Common myeloid progenitor, CD34-positive (primary cell): ENCODE results near the gene MOCOS.

Source experiments
- CTCF ChIA-PET: fragments of 350-600 bp; sonication (Branson Sonifier 250); formaldehyde crosslinking; loops from one replicate; lab custom pipeline; 2021; ENCODE audit warnings: antibody characterized with exemption; lab: Charles Lee
- POLR2A ChIA-PET: fragments of 350-600 bp; sonication (Branson Sonifier 250); formaldehyde crosslinking; loops from one replicate; lab custom pipeline; 2021; ENCODE audit warnings: antibody characterized with exemption; lab: Charles Lee
- DNase-seq, 3 donors: peaks; one replicate each; pipeline versions ENCODE4 v3.0.0 to v3.0.0-alpha.2; 2013
- H3K27ac ChIP-seq, 2 experiments: 1 replicate in 1 of 2; 2 replicates in 1 of 2; pipeline ENCODE4 v1.7.0; 2013; ENCODE audit warnings: inconsistent platforms in 2 of 2, low read length in 2 of 2, mild to moderate bottlenecking in 2 of 2, low read depth in 1 of 2, moderate library complexity in 1 of 2; ENCODE audit not compliant: severe bottlenecking in 2 of 2, insufficient read depth in 1 of 2, poor library complexity in 1 of 2
- H3K27me3 ChIP-seq, 5 experiments: replicated peaks in 2 of 5; 1 replicate in 3 of 5; 2 replicates in 2 of 5; pipeline versions ENCODE4 v1.6.1 to v1.7.0; 2013; ENCODE audit warnings: low read length in 4 of 5, mild to moderate bottlenecking in 2 of 5, moderate library complexity in 2 of 5, inconsistent platforms in 1 of 5; ENCODE audit not compliant: insufficient read depth in 5 of 5, control insufficient read depth in 4 of 5
- H3K36me3 ChIP-seq, 4 experiments: 1 replicate in 2 of 4; 2 replicates in 2 of 4; pipeline versions ENCODE4 v1.6.1 to v1.7.0; 2013; ENCODE audit warnings: low read length in 3 of 4, control low read depth in 1 of 4, mild to moderate bottlenecking in 1 of 4; ENCODE audit not compliant: control insufficient read depth in 4 of 4, insufficient read depth in 4 of 4
- H3K4me1 ChIP-seq, 4 experiments: 1 replicate in 3 of 4; 2 replicates in 1 of 4; pipeline versions ENCODE4 v1.6.1 to v1.7.1; 2013; ENCODE audit warnings: low read length in 3 of 4, mild to moderate bottlenecking in 3 of 4, control low read depth in 1 of 4, inconsistent platforms in 1 of 4, moderate library complexity in 1 of 4; ENCODE audit not compliant: control insufficient read depth in 4 of 4, insufficient read depth in 4 of 4; ENCODE audit errors: control extremely low read depth in 1 of 4
- H3K4me3 ChIP-seq, 7 experiments: 1 replicate in 4 of 7; 2 replicates in 3 of 7; pipeline versions ENCODE4 v1.5.1 to v1.7.0; 2013; ENCODE audit warnings: mild to moderate bottlenecking in 7 of 7, low read length in 6 of 7, moderate library complexity in 6 of 7, inconsistent platforms in 2 of 7, low read depth in 2 of 7, control low read depth in 1 of 7; ENCODE audit not compliant: insufficient read depth in 4 of 7, control insufficient read depth in 1 of 7; ENCODE audit errors: extremely low read depth in 1 of 7
- H3K9me3 ChIP-seq, 5 experiments: 1 replicate in 4 of 5; 2 replicates in 1 of 5; pipeline versions ENCODE4 v1.6.1 to v1.7.1; 2013; ENCODE audit warnings: low read length in 4 of 5, mild to moderate bottlenecking in 2 of 5, inconsistent platforms in 1 of 5, low read depth in 1 of 5, moderate library complexity in 1 of 5; ENCODE audit not compliant: control insufficient read depth in 4 of 5, insufficient read depth in 2 of 5; ENCODE audit errors: control extremely low read depth in 1 of 5
- WGBS: methylation state at CpG from one replicate; pipeline ENCODE4 v1.1.5; 2013; ENCODE audit not compliant: insufficient coverage; 5-methylcytosine and 5-hydroxymethylcytosine counted together

MOCOS gene

GRCh38 chr18:36307513-36307912 is 120.2 kb downstream of the MOCOS start:
- H3K4me3 ChIP-seq: no peak overlapping the region
- H3K9me3 ChIP-seq: no peaks in the 10 kb centered on the region
- ChIA-PET POLR2A (no interaction called here), CTCF (no interaction called here)
- no peak for DNase-seq
- H3K4me1 ChIP-seq: no peaks in the 10 kb centered on the region
- peaks cover 0 to 79% (median 26%) of the 10 kb centered on the region in 5 experiments for H3K27me3 ChIP-seq
- H3K36me3 ChIP-seq: no peaks in the 10 kb centered on the region
- no peak overlapping the region for H3K27ac ChIP-seq

GRCh38 chr18:36308711-36309435 is 121.6 kb downstream of the MOCOS start:
- H3K4me3 ChIP-seq: no peak overlapping the region
- DNase-seq: no peak
- ChIA-PET CTCF (no interaction called here), POLR2A (no interaction called here)
- H3K36me3 ChIP-seq: no peaks in the 10 kb centered on the region
- H3K9me3 ChIP-seq: no peaks in the 10 kb centered on the region
- no peak overlapping the region for H3K27ac ChIP-seq
- no peaks in the 10 kb centered on the region for H3K4me1 ChIP-seq
- WGBS: 81% methylated on average over 4 of the region's 7 CpGs
- H3K27me3 ChIP-seq: peaks cover 0 to 76% (median 15%) of the 10 kb centered on the region in 5 experiments

DNA sequence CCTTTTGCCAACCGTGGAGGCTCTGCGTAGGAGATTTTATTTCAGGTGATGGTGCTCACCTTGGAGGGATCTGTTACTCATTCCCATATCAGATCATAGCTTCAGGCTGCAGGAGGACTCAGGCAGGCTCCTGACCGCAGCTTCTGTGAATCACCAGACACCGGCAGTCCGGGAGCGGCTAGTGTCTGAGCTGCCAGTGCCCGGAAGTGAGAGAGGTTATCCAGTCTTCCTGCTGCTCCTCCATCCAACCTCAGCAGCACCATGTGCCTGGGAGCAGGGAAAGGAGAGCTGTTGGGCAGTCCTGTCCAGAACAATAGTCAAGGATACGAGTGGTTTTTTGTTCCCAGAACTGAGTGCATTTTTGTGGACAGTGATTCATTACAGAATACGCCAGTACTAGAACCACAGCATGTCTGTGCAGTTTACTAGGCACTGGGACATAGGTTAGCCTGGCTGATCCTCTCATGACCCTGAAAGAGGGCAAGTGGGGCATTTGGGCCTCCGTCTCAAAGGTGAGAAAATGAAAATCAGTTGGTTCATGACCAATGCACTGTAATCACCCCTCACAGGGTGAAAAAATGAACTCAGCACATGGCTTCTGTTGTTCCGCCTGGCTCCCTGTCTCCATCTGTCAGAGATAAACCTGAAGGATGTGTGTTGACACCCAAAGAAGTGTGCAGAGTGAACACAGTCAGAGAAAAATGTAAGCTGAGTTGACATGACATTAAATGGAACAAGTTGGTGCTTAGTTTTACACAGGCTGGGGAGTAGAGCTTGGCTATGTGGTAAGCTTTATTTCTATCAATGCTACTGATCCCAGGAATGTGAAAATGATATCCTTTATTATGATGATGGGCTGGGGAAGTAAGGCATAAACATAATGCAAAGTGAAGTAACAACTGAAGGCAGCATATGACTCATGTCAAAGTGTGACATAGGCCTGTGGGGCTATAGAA is 122.4 kb downstream of the MOCOS start:
- Histone ChIP-seq H3K4me1 (no peaks in the 10 kb centered on the region), H3K4me3 (no peak overlapping the region), H3K36me3 (no peaks in the 10 kb centered on the region), H3K27me3 (peaks cover 0 to 68% (median 16%) of the 10 kb centered on the region in 5 experiments), H3K9me3 (no peaks in the 10 kb centered on the region), H3K27ac (no peak overlapping the region)
- no peak for DNase-seq
- 73% methylated on average over 11 of the region's 11 CpGs for WGBS
- POLR2A ChIA-PET: no interaction called here
- CTCF ChIA-PET: no interaction called here

- CTCF ChIA-PET: no interaction called here
Observed at GRCh38 chr18:36311026-36311570, 123.8 kb downstream of the MOCOS start.

GRCh38 chr18:36312806-36313395 is 125.6 kb downstream of the MOCOS start:
- POLR2A ChIA-PET: no interaction called here
- 100% methylated on average over 1 of the region's 2 CpGs for WGBS
- H3K4me3 ChIP-seq: no peak overlapping the region
- no peak overlapping the region for H3K27ac ChIP-seq
- H3K4me1 ChIP-seq: no peaks in the 10 kb centered on the region
- H3K36me3 ChIP-seq: no peaks in the 10 kb centered on the region
- CTCF ChIA-PET: no interaction called here
- no peaks in the 10 kb centered on the region for H3K9me3 ChIP-seq
- DNase-seq: no peak
- H3K27me3 ChIP-seq: peaks cover 0 to 46% (median 12%) of the 10 kb centered on the region in 5 experiments

More at GRCh38 chr18:36311026-36311570, 123.8 kb downstream of the MOCOS start:
- no peak overlapping the region for H3K27ac ChIP-seq
- POLR2A ChIA-PET: no interaction called here
- no peaks in the 10 kb centered on the region for H3K4me1 ChIP-seq
- no peaks in the 10 kb centered on the region for H3K36me3 ChIP-seq
- no peak overlapping the region for H3K4me3 ChIP-seq
- no peaks in the 10 kb centered on the region for H3K9me3 ChIP-seq
- DNase-seq: no peak
- H3K27me3 ChIP-seq: peaks cover 0 to 59% (median 14%) of the 10 kb centered on the region in 5 experiments
- 90% methylated on average over 4 of the region's 5 CpGs for WGBS

GRCh38 chr18:36314098-36314497 is 126.8 kb downstream of the MOCOS start:
- DNase-seq: no peak
- no peaks in the 10 kb centered on the region for H3K36me3 ChIP-seq
- ChIA-PET CTCF (no interaction called here), POLR2A (no interaction called here)
- H3K27me3 ChIP-seq: peaks cover 0 to 37% (median 8%) of the 10 kb centered on the region in 5 experiments
- no peak overlapping the region for H3K27ac ChIP-seq
- no peaks in the 10 kb centered on the region for H3K4me1 ChIP-seq
- no peak overlapping the region for H3K4me3 ChIP-seq
- peaks cover 0 to 5% (median 0%) of the 10 kb centered on the region in 5 experiments for H3K9me3 ChIP-seq
- WGBS: 75% methylated on average over 1 of the region's 4 CpGs
